ENCODE data around the gene ENPP5. TPM values are rescaled to one million over a fixed set of nuclear protein-coding genes. Genes with fewer than 3 reads are reported as not detected.
"Not testable (repeated sequence)": the region's sequence is repeated elsewhere in the genome, so short reads cannot be mapped to it uniquely, and the experiment has no call there.

Gene ENPP5
- total RNA-seq, 1 donor from 2014 or later: not detected

- no peak for DNase-seq
- H3K36me3 Mint-ChIP-seq (ENCODE audit: low read depth): no peaks in the 10 kb centered on the region
- intact Hi-C loops (cut with micrococcal nuclease): no loop called here
- peaks cover 5% of the 10 kb centered on the region for H3K27me3 Mint-ChIP-seq
- H3K4me3 Mint-ChIP-seq: no peak overlapping the region
- H3K27ac Mint-ChIP-seq: no peak overlapping the region
- no peaks in the 10 kb centered on the region for H3K9me3 Mint-ChIP-seq
- H3K4me1 Mint-ChIP-seq: no peaks in the 10 kb centered on the region
Measured at GRCh38 chr6:46201702-46202101, 30.9 kb upstream of the ENPP5 start.

- H3K27ac Mint-ChIP-seq: no peak overlapping the region
- no peaks in the 10 kb centered on the region for H3K4me1 Mint-ChIP-seq
- H3K36me3 Mint-ChIP-seq (ENCODE audit: low read depth): no peaks in the 10 kb centered on the region
- intact Hi-C loops (cut with micrococcal nuclease): no loop called here
- H3K9me3 Mint-ChIP-seq: no peaks in the 10 kb centered on the region
- peaks cover 8% of the 10 kb centered on the region for H3K27me3 Mint-ChIP-seq
- H3K4me3 Mint-ChIP-seq: no peak overlapping the region
- no peak for DNase-seq
Measured at GRCh38 chr6:46199387-46199786, 28.6 kb upstream of the ENPP5 start.

- Mint-ChIP-seq H3K27me3 (peaks cover 37% of the 10 kb centered on the region), H3K4me1 (no peaks in the 10 kb centered on the region)
- intact Hi-C loops (cut with micrococcal nuclease): no loop called here
Measured at GRCh38 chr6:46191961-46192360, 21.2 kb upstream of the ENPP5 start.

GRCh38 chr6:46190889-46191288, 20.1 kb upstream of the ENPP5 start:
- no peak overlapping the region for H3K27ac Mint-ChIP-seq
- no peaks in the 10 kb centered on the region for H3K4me1 Mint-ChIP-seq

More at GRCh38 chr6:46191961-46192360, 21.2 kb upstream of the ENPP5 start:
- Mint-ChIP-seq H3K36me3 (ENCODE audit: low read depth) (no peaks in the 10 kb centered on the region), H3K4me3 (no peak overlapping the region), H3K9me3 (no peaks in the 10 kb centered on the region), H3K27ac (no peak overlapping the region)
- no peak for DNase-seq

GRCh38 chr6:46189726-46190125, 18.9 kb upstream of the ENPP5 start:
- no peak for DNase-seq
- Mint-ChIP-seq H3K36me3 (ENCODE audit: low read depth) (no peaks in the 10 kb centered on the region), H3K4me3 (no peak overlapping the region), H3K27me3 (peaks cover 51% of the 10 kb centered on the region), H3K9me3 (no peaks in the 10 kb centered on the region), H3K27ac (no peak overlapping the region), H3K4me1 (no peaks in the 10 kb centered on the region)
- intact Hi-C loops (cut with micrococcal nuclease): no loop called here

More at GRCh38 chr6:46190889-46191288, 20.1 kb upstream of the ENPP5 start:
- no peak for DNase-seq
- no peaks in the 10 kb centered on the region for H3K36me3 Mint-ChIP-seq (ENCODE audit: low read depth)
- H3K27me3 Mint-ChIP-seq: peaks cover 44% of the 10 kb centered on the region
- no peaks in the 10 kb centered on the region for H3K9me3 Mint-ChIP-seq
- intact Hi-C loops (cut with micrococcal nuclease): no loop called here
- no peak overlapping the region for H3K4me3 Mint-ChIP-seq

GRCh38 chr6:46186583-46186982, 15.8 kb upstream of the ENPP5 start:
- Mint-ChIP-seq H3K36me3 (ENCODE audit: low read depth) (no peaks in the 10 kb centered on the region), H3K9me3 (no peaks in the 10 kb centered on the region), H3K4me1 (no peaks in the 10 kb centered on the region), H3K27me3 (peaks cover 53% of the 10 kb centered on the region), H3K4me3 (no peak overlapping the region), H3K27ac (no peak overlapping the region)
- no peak for DNase-seq
- intact Hi-C loops (cut with micrococcal nuclease): no loop called here

GRCh38 chr6:46184114-46184513, 13.3 kb upstream of the ENPP5 start:
- no peaks in the 10 kb centered on the region for H3K9me3 Mint-ChIP-seq
- no peak overlapping the region for H3K4me3 Mint-ChIP-seq
- H3K27me3 Mint-ChIP-seq: peaks cover 60% of the 10 kb centered on the region
- H3K36me3 Mint-ChIP-seq (ENCODE audit: low read depth): no peaks in the 10 kb centered on the region
- H3K27ac Mint-ChIP-seq: no peak overlapping the region
- intact Hi-C loops (cut with micrococcal nuclease): no loop called here
- no peak for DNase-seq
- no peaks in the 10 kb centered on the region for H3K4me1 Mint-ChIP-seq

GRCh38 chr6:46175976-46176375, 5.2 kb upstream of the ENPP5 start:
- intact Hi-C loops (cut with micrococcal nuclease): loop anchor here (1.0 to 5.0 kb wide), 3 partner anchors 46 to 164 kb away; partner anchors contain the start of gene ENPP4
- no peak for DNase-seq
- H3K27ac Mint-ChIP-seq: no peak overlapping the region
- H3K4me3 Mint-ChIP-seq: no peak overlapping the region
- H3K36me3 Mint-ChIP-seq (ENCODE audit: low read depth): no peaks in the 10 kb centered on the region
- H3K4me1 Mint-ChIP-seq: peaks cover 16% of the 10 kb centered on the region
- H3K9me3 Mint-ChIP-seq: no peaks in the 10 kb centered on the region
- H3K27me3 Mint-ChIP-seq: peaks cover 67% of the 10 kb centered on the region

- intact Hi-C loops (cut with micrococcal nuclease): loop anchor here (1.0 to 5.0 kb wide), 3 partner anchors 46 to 163 kb away; partner anchors contain the start of gene ENPP4
- Mint-ChIP-seq H3K4me3 (no peak overlapping the region), H3K4me1 (peaks cover 18% of the 10 kb centered on the region), H3K27me3 (peaks cover 67% of the 10 kb centered on the region), H3K36me3 (ENCODE audit: low read depth) (no peaks in the 10 kb centered on the region), H3K27ac (no peak overlapping the region), H3K9me3 (no peaks in the 10 kb centered on the region)
- peak; percentile 76 for DNase-seq
Measured at GRCh38 chr6:46175446-46175845, 4.7 kb upstream of the ENPP5 start.

GRCh38 chr6:46174904-46175303, 4.1 kb upstream of the ENPP5 start:
- no peak overlapping the region for H3K4me3 Mint-ChIP-seq
- H3K4me1 Mint-ChIP-seq: peaks cover 23% of the 10 kb centered on the region
- H3K27ac Mint-ChIP-seq: no peak overlapping the region
- no peaks in the 10 kb centered on the region for H3K36me3 Mint-ChIP-seq (ENCODE audit: low read depth)
- intact Hi-C loops (cut with micrococcal nuclease): loop anchor here (1.0 to 5.0 kb wide), 3 partner anchors 46 to 163 kb away; partner anchors contain the start of gene ENPP4
- no peaks in the 10 kb centered on the region for H3K9me3 Mint-ChIP-seq
- H3K27me3 Mint-ChIP-seq: peaks cover 67% of the 10 kb centered on the region
- peak; percentile 64 for DNase-seq

- no peak for DNase-seq
- intact Hi-C loops (cut with micrococcal nuclease): no loop called here
- no peaks in the 10 kb centered on the region for H3K36me3 Mint-ChIP-seq (ENCODE audit: low read depth)
- H3K27ac Mint-ChIP-seq: no peak overlapping the region
- no peak overlapping the region for H3K4me3 Mint-ChIP-seq
- H3K9me3 Mint-ChIP-seq: no peaks in the 10 kb centered on the region
- peaks cover 54% of the 10 kb centered on the region for H3K27me3 Mint-ChIP-seq
- peaks cover 23% of the 10 kb centered on the region for H3K4me1 Mint-ChIP-seq
Measured at GRCh38 chr6:46172176-46172575, 1.4 kb upstream of the ENPP5 start.

- Mint-ChIP-seq H3K4me1 (no peaks in the 10 kb centered on the region), H3K27ac (no peak overlapping the region), H3K4me3 (no peak overlapping the region), H3K9me3 (no peaks in the 10 kb centered on the region), H3K36me3 (ENCODE audit: low read depth) (no peaks in the 10 kb centered on the region), H3K27me3 (peaks cover 34% of the 10 kb centered on the region)
- DNase-seq: no peak
- intact Hi-C loops (cut with micrococcal nuclease): no loop called here
Measured at GRCh38 chr6:46160102-46160501, 10.7 kb downstream of the ENPP5 start.

GRCh38 chr6:46159229-46159628, 11.6 kb downstream of the ENPP5 start:
- Mint-ChIP-seq H3K4me3 (no peak overlapping the region), H3K27me3 (peaks cover 37% of the 10 kb centered on the region), H3K36me3 (ENCODE audit: low read depth) (no peaks in the 10 kb centered on the region), H3K9me3 (no peaks in the 10 kb centered on the region), H3K27ac (no peak overlapping the region), H3K4me1 (no peaks in the 10 kb centered on the region)
- no peak for DNase-seq
- intact Hi-C loops (cut with micrococcal nuclease): no loop called here

- Mint-ChIP-seq H3K27me3 (peaks cover 45% of the 10 kb centered on the region), H3K9me3 (no peaks in the 10 kb centered on the region)
Measured at GRCh38 chr6:46156701-46157100, 14.1 kb downstream of the ENPP5 start.

GRCh38 chr6:46149066-46149465, 21.7 kb downstream of the ENPP5 start:
- H3K36me3 Mint-ChIP-seq (ENCODE audit: low read depth); DNase-seq; intact Hi-C loops (cut with micrococcal nuclease); H3K9me3 Mint-ChIP-seq; H3K4me1 Mint-ChIP-seq; H3K27ac Mint-ChIP-seq; H3K4me3 Mint-ChIP-seq: not testable (repeated sequence)
- H3K27me3 Mint-ChIP-seq: peaks cover 22% of the 10 kb centered on the region

More at GRCh38 chr6:46156701-46157100, 14.1 kb downstream of the ENPP5 start:
- DNase-seq: no peak
- Mint-ChIP-seq H3K36me3 (ENCODE audit: low read depth) (no peaks in the 10 kb centered on the region), H3K4me1 (no peaks in the 10 kb centered on the region), H3K4me3 (no peak overlapping the region), H3K27ac (no peak overlapping the region)
- intact Hi-C loops (cut with micrococcal nuclease): no loop called here

All from activated CD4-positive, alpha-beta T cell treated with anti-CD3 and anti-CD28 coated beads, Interleukin-2, amount 10 ng/mL, durations not matched to agents 24 days and 14 days (primary cell).